ENCODE results near the gene CDH2. TPM values are rescaled to one million over a fixed set of nuclear protein-coding genes. Genes with fewer than 3 reads are reported as not detected.

Gene CDH2
- total RNA-seq, 1 donor = 75.6 TPM

GRCh38 chr18:28120828-28121515 lies 56.0 kb downstream of the CDH2 start:
- Histone ChIP-seq H3K4me3 (ENCODE audit: insufficient read depth, low read length) (no peak overlapping the region), H3K9me3 (ENCODE audit: low read depth, low read length) (no peaks in the 10 kb centered on the region), H2AFZ (ENCODE audit: low read length) (no peak overlapping the region), H3K27me3 (ENCODE audit: insufficient read depth, low read length) (no peaks in the 10 kb centered on the region), H3K36me3 (ENCODE audit: insufficient read depth, low read length) (no peaks in the 10 kb centered on the region), H3K4me1 (ENCODE audit: insufficient read depth, low read length) (peaks cover 62% of the 10 kb centered on the region), H3K27ac (ENCODE audit: low read depth, low read length) (peak overlapping the region; percentile 70), H4K20me1 (ENCODE audit: insufficient read depth, low read length) (no peaks in the 10 kb centered on the region), H3K4me2 (ENCODE audit: insufficient read depth, low read length) (no peak overlapping the region), H3K79me2 (ENCODE audit: insufficient read depth, low read length) (peaks cover 88% of the 10 kb centered on the region)
- TF ChIP-seq CTCF (IDR thresholded peaks at IDR 0.05; ENCODE audit: extremely low read depth, low read depth, low read length) = no peak
- DNase-seq (ENCODE audit: insufficient read length, low spot score, missing footprints) = no peak

DNA sequence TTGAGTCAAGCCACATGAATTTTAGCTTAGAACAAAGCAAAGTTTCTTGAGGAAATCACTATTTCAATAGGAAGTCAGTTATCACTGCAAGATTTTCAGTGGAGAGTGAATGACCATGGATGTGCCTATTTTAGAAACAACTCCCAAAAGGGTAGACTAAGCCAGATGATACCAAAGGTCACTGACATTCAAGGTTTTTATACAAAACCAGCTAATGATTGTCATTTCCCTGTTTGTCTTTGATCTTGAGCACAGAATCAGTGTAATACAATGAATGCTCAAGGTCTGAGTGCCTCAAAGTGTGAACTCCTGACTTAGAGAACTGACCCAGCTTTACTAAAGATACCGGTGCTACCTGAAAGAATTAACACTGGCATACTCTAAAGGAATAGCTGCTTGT lies 60.5 kb downstream of the CDH2 start:
- no peak for DNase-seq (ENCODE audit: insufficient read length, low spot score, missing footprints)
- Histone ChIP-seq H3K27me3 (ENCODE audit: insufficient read depth, low read length) (no peaks in the 10 kb centered on the region), H3K4me2 (ENCODE audit: insufficient read depth, low read length) (no peak overlapping the region), H2AFZ (ENCODE audit: low read length) (no peak overlapping the region), H3K79me2 (ENCODE audit: insufficient read depth, low read length) (peaks cover 60% of the 10 kb centered on the region), H3K4me1 (ENCODE audit: insufficient read depth, low read length) (peaks cover 83% of the 10 kb centered on the region), H4K20me1 (ENCODE audit: insufficient read depth, low read length) (no peaks in the 10 kb centered on the region), H3K9me3 (ENCODE audit: low read depth, low read length) (no peaks in the 10 kb centered on the region), H3K36me3 (ENCODE audit: insufficient read depth, low read length) (no peaks in the 10 kb centered on the region), H3K4me3 (ENCODE audit: insufficient read depth, low read length) (no peak overlapping the region), H3K27ac (ENCODE audit: low read depth, low read length) (peak overlapping the region; percentile 99)
- no peak for TF ChIP-seq CTCF (IDR thresholded peaks at IDR 0.05; ENCODE audit: extremely low read depth, low read depth, low read length)

DNA sequence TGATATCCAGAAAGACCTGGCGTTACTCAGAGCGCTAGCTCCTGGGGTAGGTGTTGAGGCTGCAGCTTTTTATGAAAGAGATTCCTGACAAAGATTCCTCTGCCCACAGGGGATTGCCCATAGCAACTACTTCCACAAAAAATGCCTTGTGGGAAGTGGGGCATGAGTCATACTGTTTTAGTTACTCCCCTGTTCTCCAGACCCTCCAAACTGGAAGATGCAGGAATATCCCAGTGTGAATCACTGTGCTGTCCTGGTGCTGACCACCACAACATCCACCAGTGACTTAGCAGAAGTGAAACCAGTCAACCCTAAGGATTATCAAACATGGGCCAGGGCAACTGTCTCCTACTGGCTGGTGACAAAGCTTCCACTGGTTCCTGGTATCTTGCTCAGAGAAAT lies 61.8 kb downstream of the CDH2 start:
- Histone ChIP-seq H2AFZ (ENCODE audit: low read length) (no peak overlapping the region), H3K27ac (ENCODE audit: low read depth, low read length) (peak overlapping the region; percentile 99), H3K27me3 (ENCODE audit: insufficient read depth, low read length) (no peaks in the 10 kb centered on the region), H3K79me2 (ENCODE audit: insufficient read depth, low read length) (peaks cover 61% of the 10 kb centered on the region), H4K20me1 (ENCODE audit: insufficient read depth, low read length) (no peaks in the 10 kb centered on the region), H3K4me3 (ENCODE audit: insufficient read depth, low read length) (peak overlapping the region; percentile 57), H3K4me1 (ENCODE audit: insufficient read depth, low read length) (peaks cover 80% of the 10 kb centered on the region), H3K4me2 (ENCODE audit: insufficient read depth, low read length) (peak overlapping the region; percentile 81), H3K36me3 (ENCODE audit: insufficient read depth, low read length) (peaks cover 4% of the 10 kb centered on the region), H3K9me3 (ENCODE audit: low read depth, low read length) (no peaks in the 10 kb centered on the region)
- DNase-seq (ENCODE audit: insufficient read length, low spot score, missing footprints) = no peak
- no peak for TF ChIP-seq CTCF (IDR thresholded peaks at IDR 0.05; ENCODE audit: extremely low read depth, low read depth, low read length)

DNA sequence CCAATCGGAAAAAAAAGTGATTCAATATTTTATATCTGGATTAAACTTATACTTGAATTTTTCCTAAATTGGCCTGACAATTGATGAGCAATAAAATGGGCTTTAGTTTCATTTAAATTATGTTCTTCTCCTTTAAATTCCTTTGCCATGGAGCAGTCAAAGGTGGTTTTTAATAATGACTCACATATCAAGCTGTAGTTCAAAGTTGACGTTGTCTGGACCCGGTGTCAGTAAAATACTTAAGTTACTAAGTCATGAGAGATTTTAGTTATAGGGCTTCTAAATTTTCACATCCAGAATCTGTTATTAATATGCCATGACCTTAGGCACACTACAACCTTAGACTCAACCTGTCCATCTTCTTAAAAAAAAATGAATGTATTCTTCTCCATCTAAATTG lies 62.5 kb downstream of the CDH2 start:
- Histone ChIP-seq H3K79me2 (ENCODE audit: insufficient read depth, low read length) (peaks cover 61% of the 10 kb centered on the region), H3K4me1 (ENCODE audit: insufficient read depth, low read length) (peaks cover 79% of the 10 kb centered on the region)
- no peak for DNase-seq (ENCODE audit: insufficient read length, low spot score, missing footprints)

More for the DNA sequence above, 62.5 kb downstream of the CDH2 start:
- no peak for TF ChIP-seq CTCF (IDR thresholded peaks at IDR 0.05; ENCODE audit: extremely low read depth, low read depth, low read length)
- H3K36me3 ChIP-seq (ENCODE audit: insufficient read depth, low read length) = peaks cover 4% of the 10 kb centered on the region
- H2AFZ ChIP-seq (ENCODE audit: low read length) = no peak overlapping the region
- H3K4me3 ChIP-seq (ENCODE audit: insufficient read depth, low read length) = no peak overlapping the region
- H3K27ac ChIP-seq (ENCODE audit: low read depth, low read length) = peak overlapping the region; percentile 99
- no peaks in the 10 kb centered on the region for H4K20me1 ChIP-seq (ENCODE audit: insufficient read depth, low read length)
- peak overlapping the region; percentile 81 for H3K4me2 ChIP-seq (ENCODE audit: insufficient read depth, low read length)
- H3K27me3 ChIP-seq (ENCODE audit: insufficient read depth, low read length) = no peaks in the 10 kb centered on the region
- H3K9me3 ChIP-seq (ENCODE audit: low read depth, low read length) = no peaks in the 10 kb centered on the region
